Liver (tissue), 9 donors: ENCODE data around the gene ABL1. TPM values are rescaled to one million over a fixed set of nuclear protein-coding genes. Genes with fewer than 3 reads are reported as not detected.

ENCODE experiments used
- DNase-seq: peaks from one replicate; pipeline ENCODE4 v3.0.0-alpha.2; 2017; ENCODE audit warnings: low spot score
- H3K27ac ChIP-seq, 2 donors: one replicate each; pipeline ENCODE4 v1.7.0; 2013; ENCODE audit warnings: inconsistent platforms in 2 of 2, low read length in 2 of 2, control low read depth in 1 of 2, low read depth in 1 of 2, mild to moderate bottlenecking in 1 of 2
- H3K27me3 ChIP-seq, 4 donors: one replicate each; pipeline versions ENCODE4 v1.6.1 to v1.7.0; 2013; ENCODE audit warnings: low read length in 3 of 4, inconsistent platforms in 1 of 4, mild to moderate bottlenecking in 1 of 4, moderate library complexity in 1 of 4; ENCODE audit not compliant: control insufficient read depth in 4 of 4, insufficient read depth in 4 of 4
- H3K36me3 ChIP-seq, 4 donors: one replicate each; pipeline versions ENCODE4 v1.6.1 to v1.7.0; 2013; ENCODE audit warnings: low read length in 3 of 4, mild to moderate bottlenecking in 3 of 4, low read depth in 1 of 4, moderate library complexity in 1 of 4; ENCODE audit not compliant: control insufficient read depth in 4 of 4, insufficient read depth in 3 of 4
- H3K4me1 ChIP-seq, 4 donors: one replicate each; pipeline versions ENCODE4 v1.6.1 to v1.7.0; 2013; ENCODE audit warnings: low read length in 3 of 4, mild to moderate bottlenecking in 3 of 4, moderate library complexity in 1 of 4; ENCODE audit not compliant: control insufficient read depth in 4 of 4, insufficient read depth in 4 of 4
- H3K4me3 ChIP-seq, 3 donors: one replicate each; pipeline versions ENCODE4 v1.6.1 to v1.7.0; 2013; ENCODE audit warnings: low read length in 3 of 3, control low read depth in 1 of 3, low read depth in 1 of 3, mild to moderate bottlenecking in 1 of 3
- H3K9ac ChIP-seq, 2 donors: one replicate each; pipeline ENCODE4 v1.7.0; 2013; ENCODE audit warnings: low read length in 2 of 2, mild to moderate bottlenecking in 2 of 2, moderate library complexity in 2 of 2, control low read depth in 1 of 2, low read depth in 1 of 2
- H3K9me3 ChIP-seq, 4 donors: one replicate each; pipeline versions ENCODE4 v1.6.1 to v1.7.0; 2013; ENCODE audit warnings: low read length in 3 of 4; ENCODE audit not compliant: control insufficient read depth in 4 of 4
- ATF3 ChIP-seq: IDR thresholded peaks from 2 replicates; pipeline ENCODE4 v1.6.1; 2016; ENCODE audit warnings: antibody characterized with exemption
- EGR1 ChIP-seq, 2 donors: IDR thresholded peaks; 2 replicates each; pipeline ENCODE4 v1.6.1; 2016 to 2018; ENCODE audit warnings: antibody characterized with exemption in 2 of 2, low read depth in 2 of 2
- FOXA1 ChIP-seq: IDR thresholded peaks from 2 replicates; pipeline ENCODE4 v1.6.1; 2016; ENCODE audit warnings: antibody characterized with exemption
- FOXA2 ChIP-seq: IDR thresholded peaks from 2 replicates; pipeline ENCODE4 v1.6.1; 2016; ENCODE audit warnings: antibody characterized with exemption
- GABPA ChIP-seq, 2 donors: IDR thresholded peaks in 1 of 2; conservative IDR thresholded peaks in 1 of 2; 2 replicates each; pipeline ENCODE4 v1.6.1; 2016; ENCODE audit warnings: antibody characterized with exemption in 2 of 2, mild to moderate bottlenecking in 1 of 2, moderate library complexity in 1 of 2
- HNF4A ChIP-seq, 2 donors: conservative IDR thresholded peaks; 2 replicates each; pipeline ENCODE4 v1.6.1; 2016; ENCODE audit warnings: antibody characterized with exemption in 2 of 2, mild to moderate bottlenecking in 2 of 2
- HNF4G ChIP-seq: IDR thresholded peaks from 2 replicates; pipeline ENCODE4 v1.6.1; 2016; ENCODE audit warnings: antibody characterized with exemption
- JUND ChIP-seq, 2 donors: IDR thresholded peaks; 2 replicates each; pipeline ENCODE4 v1.6.1; 2016; ENCODE audit warnings: antibody characterized with exemption in 2 of 2
- NR2F2 ChIP-seq: IDR thresholded peaks from 2 replicates; pipeline ENCODE4 v1.6.1; 2016; ENCODE audit warnings: antibody characterized with exemption
- RAD21 ChIP-seq, 2 donors: IDR thresholded peaks; 2 replicates each; pipeline ENCODE4 v1.6.1; 2016; ENCODE audit warnings: antibody characterized with exemption in 2 of 2, mild to moderate bottlenecking in 2 of 2
- REST ChIP-seq: IDR thresholded peaks from 2 replicates; pipeline ENCODE4 v1.6.1; 2016; ENCODE audit warnings: antibody characterized with exemption, mild to moderate bottlenecking
- TAF1 ChIP-seq: conservative IDR thresholded peaks from 2 replicates; pipeline ENCODE4 v1.6.1; 2016; ENCODE audit warnings: antibody characterized with exemption, mild to moderate bottlenecking
- YY1 ChIP-seq: IDR thresholded peaks from 2 replicates; pipeline ENCODE4 v1.6.1; 2016; ENCODE audit warnings: antibody characterized with exemption, mild to moderate bottlenecking
- WGBS: extraction: QIAGEN DNeasy Blood & Tissue Kit; methylation state at CpG from one replicate; pipeline ENCODE4 v1.1.7; 2013; 5-methylcytosine and 5-hydroxymethylcytosine counted together
- polyA plus RNA-seq, 2 donors: library from polyadenylated mRNA; stranded (reverse) in 1 of 2; unstranded in 1 of 2; fragments of 200-250 nt in 1 of 2; fragments of >200 nt in 1 of 2; fragmentation: Nextera tagmentation in 1 of 2; extraction: Ambion mirVana in 1 of 2; gene quantifications; one replicate each; pipeline versions ENCODE4 v1.2.1 to v1.2.3, GENCODE V29; 2013 to 2015
- total RNA-seq, 2 donors: library from RNA; depleted of rRNA; stranded (reverse); fragments of >200 nt; gene quantifications; one replicate each; pipeline ENCODE4 v1.2.3, GENCODE V29; 2014
- TF ChIP-seq, protein P1 (sequence below): fragments of 150-350 bp; IDR thresholded peaks from 2 replicates; pipeline ENCODE4 v1.5.1; 2017; ENCODE audit warnings: improper control_type of control experiment, low read depth, low read length; ENCODE audit not compliant: missing input control
- TF ChIP-seq, protein P2 (sequence below): IDR thresholded peaks from 2 replicates; pipeline ENCODE4 v1.6.1; 2016; ENCODE audit warnings: antibody characterized with exemption
- donor health status: healthy.
- donor health status: healthy.
- donor health status: healthy.
- donor health status: healthy.
- donor health status: healthy.

The ABL1 gene
- total and polyA plus RNA-seq, 4 donors: 4.2 to 14.2 (median 10.9) TPM

DNA sequence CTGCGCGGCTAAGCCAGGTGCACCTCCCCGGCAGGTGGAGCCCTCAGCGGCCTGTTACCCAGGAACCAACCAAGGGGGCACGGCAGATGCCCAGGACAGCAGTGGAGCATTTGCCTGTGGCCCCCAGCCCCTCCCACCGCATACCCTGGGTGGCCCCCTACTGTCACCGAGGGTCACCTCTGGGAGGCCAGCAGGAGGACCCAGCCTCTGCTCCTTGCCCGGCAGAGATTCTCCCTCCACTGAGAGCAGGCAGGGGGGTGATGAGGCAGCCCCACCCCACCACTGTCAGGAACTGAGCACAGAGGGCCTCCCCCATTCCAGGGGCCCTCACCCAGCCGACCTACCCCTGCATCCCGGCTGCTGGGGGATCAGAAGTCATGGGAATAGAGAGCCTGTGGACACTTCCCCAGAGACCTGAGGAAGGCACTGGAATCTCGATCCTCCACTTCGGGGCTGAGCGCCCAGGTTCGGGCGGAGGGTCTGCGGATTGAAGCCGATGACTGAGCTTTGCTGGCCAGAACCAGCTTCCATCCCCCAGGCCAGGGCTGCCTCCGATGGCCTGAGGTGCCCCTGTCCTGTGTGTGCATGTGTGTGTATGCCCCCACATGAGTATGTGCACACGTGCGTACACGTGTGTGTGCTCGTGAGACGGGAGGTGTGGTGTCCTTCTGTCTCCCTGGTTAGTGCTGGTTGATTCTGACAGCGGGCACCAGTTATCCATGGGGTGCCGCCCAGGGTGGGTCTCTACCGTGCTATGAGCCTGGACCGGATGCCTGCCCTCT, 61.4 kb downstream of the ABL1 start, which contains the start of gene QRFP:
Gene QRFP, minus strand, starts transcription at position 580 of the 782 bp plus-strand sequence. CDS start 2,974 bp downstream, outside the sequence.
- DNase-seq: no peak
- Histone ChIP-seq H3K27me3 (no peaks in the 10 kb centered on the region), H3K9me3 (no peaks in the 10 kb centered on the region), H3K4me1 (no peaks in the 10 kb centered on the region), H3K36me3 (peaks cover 0 to 2% (median 0%) of the 10 kb centered on the region in 4 donors), H3K9ac (no peak within 1 kb of the TSS), H3K4me3 (no peak within 1 kb of the TSS), H3K27ac (no peak within 1 kb of the TSS)
- WGBS: 71% methylated on average over 27 of the region's 27 CpGs
- TF ChIP-seq REST (no peak), YY1 (no peak), NR2F2 (no peak), FOXA2 (no peak), EGR1 (IDR thresholded peaks at IDR 0.05; ENCODE audit: low read depth in 2 of 2) (no peak)
- TF ChIP-seq, protein P1, sequence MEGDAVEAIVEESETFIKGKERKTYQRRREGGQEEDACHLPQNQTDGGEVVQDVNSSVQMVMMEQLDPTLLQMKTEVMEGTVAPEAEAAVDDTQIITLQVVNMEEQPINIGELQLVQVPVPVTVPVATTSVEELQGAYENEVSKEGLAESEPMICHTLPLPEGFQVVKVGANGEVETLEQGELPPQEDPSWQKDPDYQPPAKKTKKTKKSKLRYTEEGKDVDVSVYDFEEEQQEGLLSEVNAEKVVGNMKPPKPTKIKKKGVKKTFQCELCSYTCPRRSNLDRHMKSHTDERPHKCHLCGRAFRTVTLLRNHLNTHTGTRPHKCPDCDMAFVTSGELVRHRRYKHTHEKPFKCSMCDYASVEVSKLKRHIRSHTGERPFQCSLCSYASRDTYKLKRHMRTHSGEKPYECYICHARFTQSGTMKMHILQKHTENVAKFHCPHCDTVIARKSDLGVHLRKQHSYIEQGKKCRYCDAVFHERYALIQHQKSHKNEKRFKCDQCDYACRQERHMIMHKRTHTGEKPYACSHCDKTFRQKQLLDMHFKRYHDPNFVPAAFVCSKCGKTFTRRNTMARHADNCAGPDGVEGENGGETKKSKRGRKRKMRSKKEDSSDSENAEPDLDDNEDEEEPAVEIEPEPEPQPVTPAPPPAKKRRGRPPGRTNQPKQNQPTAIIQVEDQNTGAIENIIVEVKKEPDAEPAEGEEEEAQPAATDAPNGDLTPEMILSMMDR: no peak

GRCh38 chr9:130897105-130897751, 62.2 kb downstream of the ABL1 start:
- H3K36me3 ChIP-seq: peaks cover 0 to 2% (median 0%) of the 10 kb centered on the region in 4 donors
- H3K9ac ChIP-seq: no peak overlapping the region
- no peak overlapping the region for H3K4me3 ChIP-seq
- no peaks in the 10 kb centered on the region for H3K9me3 ChIP-seq
- H3K4me1 ChIP-seq: no peaks in the 10 kb centered on the region
- no peak overlapping the region for H3K27ac ChIP-seq
- no peaks in the 10 kb centered on the region for H3K27me3 ChIP-seq
- DNase-seq: no peak
- WGBS: 76% methylated on average over 16 of the region's 16 CpGs
- TF ChIP-seq, protein P2, sequence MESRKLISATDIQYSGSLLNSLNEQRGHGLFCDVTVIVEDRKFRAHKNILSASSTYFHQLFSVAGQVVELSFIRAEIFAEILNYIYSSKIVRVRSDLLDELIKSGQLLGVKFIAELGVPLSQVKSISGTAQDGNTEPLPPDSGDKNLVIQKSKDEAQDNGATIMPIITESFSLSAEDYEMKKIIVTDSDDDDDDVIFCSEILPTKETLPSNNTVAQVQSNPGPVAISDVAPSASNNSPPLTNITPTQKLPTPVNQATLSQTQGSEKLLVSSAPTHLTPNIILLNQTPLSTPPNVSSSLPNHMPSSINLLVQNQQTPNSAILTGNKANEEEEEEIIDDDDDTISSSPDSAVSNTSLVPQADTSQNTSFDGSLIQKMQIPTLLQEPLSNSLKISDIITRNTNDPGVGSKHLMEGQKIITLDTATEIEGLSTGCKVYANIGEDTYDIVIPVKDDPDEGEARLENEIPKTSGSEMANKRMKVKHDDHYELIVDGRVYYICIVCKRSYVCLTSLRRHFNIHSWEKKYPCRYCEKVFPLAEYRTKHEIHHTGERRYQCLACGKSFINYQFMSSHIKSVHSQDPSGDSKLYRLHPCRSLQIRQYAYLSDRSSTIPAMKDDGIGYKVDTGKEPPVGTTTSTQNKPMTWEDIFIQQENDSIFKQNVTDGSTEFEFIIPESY: no peak
- TF ChIP-seq JUND (IDR thresholded peaks at IDR 0.05) (no peak), ATF3 (no peak), YY1 (no peak), TAF1 (no peak), REST (no peak), RAD21 (IDR thresholded peaks at IDR 0.05) (no peak), FOXA2 (no peak), NR2F2 (no peak), HNF4A (conservative IDR thresholded peaks at IDR 0.05) (no peak), GABPA (IDR thresholded peaks at IDR 0.05 in 1 of 2, conservative IDR thresholded peaks at IDR 0.05 in 1 of 2) (no peak), HNF4G (no peak), EGR1 (IDR thresholded peaks at IDR 0.05; ENCODE audit: low read depth in 2 of 2) (no peak), FOXA1 (no peak)
- TF ChIP-seq, protein P1: no peak
